PC-3 (cell line): ENCODE results near the gene BAIAP2.

Experiments
- CTCF ChIP-seq: fragments of 300-600 bp; sonication (generic); conservative IDR thresholded peaks from 2 replicates; pipeline ENCODE4 v1.5.1; 2017; ENCODE audit warnings: antibody characterized with exemption, low read depth, mild to moderate bottlenecking, low read length
- EZH2 ChIP-seq: fragments of 300-600 bp; sonication (generic); IDR thresholded peaks from one replicate; pipeline ENCODE4 v1.6.1; 2017; ENCODE audit warnings: antibody characterized with exemption, mild to moderate bottlenecking, low read length; ENCODE audit not compliant: unreplicated experiment
- EZH2phosphoT487 ChIP-seq: fragments of 300-600 bp; sonication (generic); IDR thresholded peaks from 2 replicates; pipeline ENCODE4 v1.6.1; 2018; ENCODE audit warnings: mild to moderate bottlenecking, antibody characterized with exemption, low read length, borderline replicate concordance

DNA sequence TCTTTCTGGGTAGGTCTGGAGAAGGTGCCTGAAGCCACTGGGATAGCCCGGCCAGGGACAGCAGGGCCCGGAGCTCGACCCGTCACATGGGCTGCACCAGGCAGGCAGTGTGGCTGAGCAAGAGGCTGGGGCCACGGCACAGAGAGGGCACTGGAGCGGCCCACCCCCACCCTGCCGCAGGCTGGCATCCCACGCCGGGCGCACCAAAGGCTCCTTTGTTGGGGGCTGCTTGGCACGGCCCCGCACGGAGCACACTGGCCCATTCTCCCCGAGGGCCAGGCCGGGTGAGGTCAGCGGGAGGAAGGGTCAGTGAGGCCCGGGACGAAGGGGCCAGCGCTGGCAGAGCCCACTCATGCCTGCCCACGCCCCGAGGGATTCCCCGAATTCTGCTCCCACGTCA is 93.8 kb downstream of the BAIAP2 start:
- TF ChIP-seq CTCF (no peak), EZH2phosphoT487 (no peak), EZH2 (no peak)
